GM19438 (cell line): Measurements from ENCODE around the gene UBE2G2.

Experiments used
- ATAC-seq: cut with Tn5 transposase; IDR thresholded peaks from one replicate; pipeline ENCODE4 v1.9.1; 2021; ENCODE audit warnings: low read depth; ENCODE audit not compliant: unreplicated experiment

UBE2G2 gene

DNA sequence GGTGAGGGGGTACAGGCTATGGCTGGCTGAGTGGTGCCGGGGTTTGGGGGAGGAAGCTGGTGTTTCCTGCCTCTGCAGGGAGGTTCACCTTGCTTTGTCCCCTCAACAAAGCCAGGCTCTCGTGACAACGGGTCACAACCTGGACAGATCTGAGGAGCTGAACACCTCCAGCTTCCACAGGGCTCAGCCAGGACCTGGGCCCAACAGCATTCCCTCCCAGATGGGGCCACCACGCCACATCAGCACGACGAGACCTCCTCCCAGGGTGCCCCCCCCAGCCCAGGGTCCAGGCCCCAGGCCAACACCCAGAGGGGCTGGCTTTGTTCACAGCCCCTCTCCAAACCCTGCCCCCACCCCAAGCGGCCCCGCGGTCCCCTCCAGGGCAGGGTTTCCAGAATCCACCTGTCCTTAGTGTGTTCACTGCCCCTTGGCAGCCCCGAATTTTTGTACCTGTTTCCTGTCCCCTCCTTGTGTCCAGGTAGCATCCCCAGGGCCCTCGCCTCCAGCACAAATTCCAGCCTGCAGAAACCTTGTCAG lies 34.7 kb downstream of the UBE2G2 start:
- ATAC-seq: no peak

DNA sequence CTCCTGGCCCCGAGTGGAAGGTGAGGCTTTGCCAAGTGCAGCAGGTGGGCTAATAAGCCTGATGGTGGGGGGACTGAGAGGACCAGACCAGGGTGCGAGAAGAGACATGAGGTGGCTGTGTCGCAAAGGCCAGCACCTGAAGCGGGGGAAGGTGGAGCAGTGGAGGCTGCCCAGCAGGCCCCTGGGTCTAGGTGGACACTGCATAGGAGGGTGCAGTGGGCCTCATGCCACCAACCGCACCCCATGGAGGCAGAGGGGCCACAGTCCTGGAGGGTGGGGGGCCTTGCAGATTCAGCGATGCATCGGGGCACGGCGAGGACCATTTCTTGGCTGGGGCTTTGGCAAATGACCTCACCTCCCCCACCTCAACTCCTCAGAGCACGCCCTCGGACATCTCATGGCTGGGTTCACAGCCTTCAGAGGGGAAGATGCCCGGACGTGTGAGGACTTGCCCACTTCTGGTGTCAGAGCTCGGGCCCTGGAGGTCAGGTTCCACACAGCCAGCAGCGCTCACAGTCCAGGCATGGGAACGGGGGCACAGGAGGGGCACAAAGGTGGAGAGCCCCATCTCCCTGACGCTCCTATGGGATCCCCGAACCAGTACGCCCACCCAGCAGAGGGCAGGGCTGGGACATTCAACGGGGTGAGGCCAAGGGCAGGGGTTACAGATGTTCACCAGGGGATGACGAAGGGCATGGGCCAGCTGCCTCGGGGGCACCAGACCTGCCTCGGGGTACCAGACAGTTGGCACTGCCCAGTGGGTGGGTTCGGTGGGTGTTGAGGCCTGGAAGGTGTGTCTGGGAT lies 35.4 kb downstream of the UBE2G2 start:
- ATAC-seq: no peak

DNA sequence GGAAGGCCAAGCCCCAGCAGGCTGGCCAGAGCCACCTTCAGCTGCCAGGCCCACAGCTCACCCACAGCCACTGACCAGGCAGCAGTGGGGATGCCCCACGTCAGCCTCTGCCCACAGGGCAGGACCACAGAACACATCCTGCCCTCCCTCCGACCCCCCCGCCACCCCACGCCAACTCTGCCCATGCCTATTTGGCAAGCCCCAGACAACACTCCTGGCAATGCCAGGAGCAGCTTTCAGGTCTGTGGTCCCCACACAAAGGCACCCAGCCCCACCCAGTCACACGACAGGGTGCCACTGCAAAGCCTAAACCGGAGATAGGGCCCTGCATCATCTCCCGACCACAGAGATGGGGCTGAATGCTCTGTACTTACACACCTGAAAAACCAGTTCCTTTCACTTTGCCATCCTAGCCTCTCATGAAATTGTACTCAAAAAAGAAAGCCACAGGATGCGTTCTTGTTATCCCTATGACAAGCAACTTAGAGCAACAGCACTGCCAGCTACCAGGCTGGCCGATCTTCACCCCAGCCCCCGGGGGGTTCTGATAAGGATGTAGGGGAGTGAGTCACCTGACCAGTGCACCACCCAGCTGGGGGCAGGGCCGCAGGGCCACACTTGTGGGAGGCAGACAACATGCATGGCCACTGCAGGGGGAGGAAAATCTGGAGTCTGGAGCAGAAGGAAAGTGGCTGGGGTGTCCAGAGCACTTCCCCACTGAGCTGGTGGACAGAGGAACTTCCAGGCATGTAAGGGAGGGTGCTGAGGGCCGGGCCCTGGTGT lies 36.2 kb downstream of the UBE2G2 start:
- no peak for ATAC-seq

DNA sequence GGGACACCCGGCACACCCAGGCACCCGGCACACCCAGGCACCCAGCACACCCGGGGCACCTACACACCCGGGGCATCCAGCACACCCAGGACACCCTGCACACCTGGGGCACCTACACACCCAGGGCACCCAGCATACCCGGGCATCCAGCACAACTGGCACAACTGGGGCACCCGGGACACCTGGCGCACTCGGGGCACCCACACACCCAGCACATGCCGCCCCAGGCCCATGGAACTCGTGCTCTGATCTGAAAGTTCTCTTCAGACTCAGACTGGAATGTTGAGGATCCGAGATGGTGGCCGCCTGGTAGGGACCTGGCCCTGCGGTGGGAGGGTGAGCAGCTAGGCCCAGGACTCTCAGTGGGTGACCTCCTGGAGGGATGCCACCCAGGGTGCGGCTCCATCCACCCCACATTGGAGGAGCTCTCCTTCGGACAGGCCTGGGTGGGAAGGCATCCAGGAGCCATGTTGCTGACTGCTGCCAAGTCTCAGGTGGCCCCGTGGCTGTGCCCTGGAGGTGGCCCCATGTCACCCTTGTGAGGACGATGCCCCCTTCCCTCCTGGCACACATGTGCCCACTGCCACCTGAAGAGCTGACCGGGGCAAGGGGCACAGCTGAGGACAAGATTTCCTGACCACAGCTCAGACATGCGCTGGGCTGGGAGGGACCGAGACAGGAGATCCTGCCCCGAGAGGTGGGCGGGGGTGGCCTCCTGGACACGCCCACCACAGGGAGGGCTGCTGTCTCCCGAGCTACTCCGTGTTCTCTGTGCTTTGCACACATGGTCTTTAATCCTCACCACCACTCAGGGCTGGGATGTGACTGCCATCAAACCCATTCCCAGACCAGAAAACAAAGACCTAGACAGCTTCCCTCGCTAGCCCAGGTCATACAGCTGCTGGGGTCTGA lies 37.0 kb downstream of the UBE2G2 start:
- ATAC-seq: no peak

DNA sequence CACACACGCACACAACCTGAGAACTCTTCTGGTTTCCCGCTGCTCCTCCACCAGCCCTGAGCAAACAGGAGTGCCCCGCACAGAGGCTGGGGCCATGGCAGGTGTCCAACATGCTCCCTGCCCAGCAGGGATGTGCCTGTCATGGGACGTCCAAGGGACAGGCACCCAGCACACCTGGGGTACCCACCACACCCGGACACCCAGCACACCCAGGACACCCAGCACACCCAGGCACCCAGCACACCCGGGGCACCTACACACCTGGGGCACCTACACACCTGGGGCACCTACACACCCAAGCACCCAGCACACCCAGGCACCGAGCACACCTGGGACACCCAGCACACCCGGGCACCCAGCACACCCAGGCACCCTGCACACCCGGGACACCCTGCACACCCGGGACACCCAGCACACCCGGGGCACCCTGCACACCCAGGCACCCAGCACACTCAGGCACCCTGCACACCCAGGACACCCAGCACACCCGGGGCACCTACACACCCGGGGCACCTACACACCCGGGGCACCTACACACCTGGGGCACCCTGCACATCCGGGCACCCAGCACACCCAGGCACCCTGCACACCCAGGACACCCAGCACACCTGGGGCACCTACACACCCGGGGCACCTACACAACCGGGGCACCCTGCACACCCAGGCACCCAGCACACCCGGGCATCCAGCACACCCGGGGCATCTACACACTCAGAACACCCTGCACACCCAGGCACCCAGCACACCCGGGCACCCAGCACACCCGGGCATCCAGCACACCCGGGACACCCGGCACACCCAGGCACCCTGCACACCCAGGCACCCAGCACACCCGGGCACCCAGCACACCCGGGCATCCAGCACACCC lies 37.9 kb downstream of the UBE2G2 start:
- ATAC-seq: no peak

DNA sequence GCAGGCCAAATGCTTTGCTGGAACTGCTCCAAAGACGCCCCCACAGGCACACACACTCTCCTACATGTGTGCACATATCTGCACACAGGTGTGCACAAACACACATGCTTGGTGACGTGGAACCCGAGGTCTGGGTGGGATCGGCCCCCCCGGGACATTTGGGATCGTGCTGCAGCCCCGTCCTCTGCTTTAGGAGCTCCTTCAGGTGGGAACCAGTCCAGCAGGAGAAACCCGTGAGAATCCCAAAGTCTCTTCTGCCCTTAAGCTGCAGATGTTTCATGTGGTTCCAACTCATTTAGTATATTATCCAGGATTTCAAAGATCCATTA lies 38.6 kb downstream of the UBE2G2 start:
- ATAC-seq: no peak

DNA sequence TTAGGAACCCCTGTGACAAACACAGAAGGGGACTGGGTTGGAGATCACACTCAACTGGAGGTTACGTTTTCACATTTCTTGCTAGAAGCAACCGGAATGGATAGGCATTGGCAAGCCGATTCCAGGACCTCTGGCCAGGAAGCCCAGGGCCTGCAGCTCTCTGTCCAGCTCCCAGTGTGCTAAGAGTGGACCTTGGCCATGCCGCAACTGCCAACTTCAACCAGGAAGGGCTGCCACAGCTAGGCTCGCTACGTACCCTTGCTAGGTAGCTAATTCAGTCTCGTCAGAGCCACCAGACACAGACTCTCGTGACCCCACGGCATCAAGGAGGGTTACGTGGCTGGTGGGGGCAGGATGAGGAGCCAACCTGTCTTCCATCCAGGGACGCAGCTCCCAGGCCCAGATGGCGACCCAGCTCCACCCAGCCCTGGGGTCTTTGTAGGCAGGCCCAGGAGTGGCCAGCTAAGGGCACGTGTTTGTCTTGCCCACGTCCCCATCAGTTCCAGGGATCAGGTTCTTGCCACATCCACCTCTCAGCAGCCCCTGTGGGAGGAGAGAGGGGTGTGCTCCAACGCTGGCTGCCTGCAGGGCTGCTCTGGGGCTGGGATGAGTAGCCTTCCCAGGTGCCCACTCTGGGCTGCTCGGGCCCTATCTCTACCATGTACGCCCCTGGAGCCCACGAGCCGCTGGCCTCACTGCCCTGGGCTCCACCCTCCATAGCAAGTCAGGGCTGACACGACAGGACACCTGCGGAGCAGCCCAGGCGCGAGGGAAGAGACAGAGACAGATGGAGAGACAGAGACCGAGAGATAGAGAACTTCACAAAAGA lies 39.2 kb downstream of the UBE2G2 start:
- ATAC-seq: no peak

DNA sequence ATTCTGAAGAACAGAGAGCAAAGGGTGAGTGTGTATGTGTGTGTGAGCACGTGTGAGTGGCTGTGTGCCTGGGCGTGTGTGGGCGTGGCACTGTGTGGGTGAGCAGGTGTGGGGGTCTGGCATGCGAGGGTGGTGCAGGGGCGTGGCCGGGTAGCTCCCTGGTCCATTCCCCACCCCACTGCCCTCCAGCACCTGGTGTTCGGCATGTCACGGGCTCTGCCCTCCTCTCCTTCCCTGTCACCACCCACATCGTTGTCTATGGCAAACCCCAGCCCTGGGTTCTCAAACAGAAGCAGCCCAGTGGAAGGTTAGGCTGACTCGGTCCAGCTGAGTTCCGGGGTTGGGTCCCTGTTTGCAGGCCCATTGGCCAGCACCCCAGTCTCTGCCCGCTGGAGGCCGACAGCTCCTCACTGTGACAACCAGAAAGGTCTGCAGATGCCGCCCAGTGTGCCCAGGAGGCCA lies 39.8 kb downstream of the UBE2G2 start:
- ATAC-seq: no peak

DNA sequence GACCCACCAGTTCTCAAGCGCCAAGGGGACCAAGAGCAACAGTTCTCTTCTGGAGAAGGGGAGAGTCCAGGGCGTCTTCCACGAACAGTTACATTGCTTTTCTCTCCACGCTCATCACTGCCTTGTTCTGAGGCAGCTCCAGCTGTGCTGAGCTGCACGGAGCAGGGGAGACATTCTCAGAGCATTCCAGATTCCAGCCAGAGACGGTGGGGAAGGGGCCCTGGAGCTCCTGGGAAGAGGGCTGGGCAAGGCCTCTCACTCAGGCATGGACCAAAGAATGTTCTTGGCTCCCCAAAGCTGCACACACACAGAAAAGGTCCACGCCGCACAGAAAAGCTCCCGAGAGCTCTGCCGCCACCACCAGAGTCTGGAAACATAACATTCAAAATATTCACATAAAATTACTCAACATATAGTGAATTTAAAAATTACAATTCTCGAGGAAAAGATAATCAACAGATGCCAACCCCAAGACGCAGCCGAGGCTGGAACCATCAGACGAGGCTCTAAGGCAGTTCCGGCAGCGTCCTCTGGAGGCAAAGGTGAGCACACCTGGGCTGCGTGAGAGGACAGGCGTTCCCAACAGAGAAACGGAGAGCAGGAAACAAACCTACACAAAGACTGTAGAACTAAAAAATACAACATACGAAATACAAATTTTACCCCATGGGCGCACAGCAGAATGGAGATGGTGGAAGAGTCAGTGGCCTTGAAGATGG lies 40.5 kb downstream of the UBE2G2 start:
- no peak for ATAC-seq

DNA sequence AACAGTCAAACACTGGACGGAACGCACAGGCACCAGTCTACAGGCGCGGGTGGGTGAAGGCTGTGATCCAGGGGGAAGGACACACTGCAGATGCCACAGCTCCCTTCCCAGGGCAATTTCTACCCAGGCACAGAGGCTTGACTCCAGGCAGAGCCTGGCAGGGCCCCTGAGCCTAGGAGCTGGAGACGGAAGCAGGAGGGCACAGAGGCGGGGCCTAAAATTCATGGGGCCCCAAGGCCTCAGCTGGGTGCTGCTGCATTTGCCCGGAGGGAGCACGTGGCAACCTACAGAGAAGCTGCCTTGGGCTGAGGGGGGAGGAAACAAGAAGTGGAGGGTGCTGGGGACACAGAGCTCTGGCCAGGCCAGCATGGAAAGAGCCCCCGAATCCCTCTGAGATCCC lies 41.2 kb downstream of the UBE2G2 start:
- no peak for ATAC-seq

DNA sequence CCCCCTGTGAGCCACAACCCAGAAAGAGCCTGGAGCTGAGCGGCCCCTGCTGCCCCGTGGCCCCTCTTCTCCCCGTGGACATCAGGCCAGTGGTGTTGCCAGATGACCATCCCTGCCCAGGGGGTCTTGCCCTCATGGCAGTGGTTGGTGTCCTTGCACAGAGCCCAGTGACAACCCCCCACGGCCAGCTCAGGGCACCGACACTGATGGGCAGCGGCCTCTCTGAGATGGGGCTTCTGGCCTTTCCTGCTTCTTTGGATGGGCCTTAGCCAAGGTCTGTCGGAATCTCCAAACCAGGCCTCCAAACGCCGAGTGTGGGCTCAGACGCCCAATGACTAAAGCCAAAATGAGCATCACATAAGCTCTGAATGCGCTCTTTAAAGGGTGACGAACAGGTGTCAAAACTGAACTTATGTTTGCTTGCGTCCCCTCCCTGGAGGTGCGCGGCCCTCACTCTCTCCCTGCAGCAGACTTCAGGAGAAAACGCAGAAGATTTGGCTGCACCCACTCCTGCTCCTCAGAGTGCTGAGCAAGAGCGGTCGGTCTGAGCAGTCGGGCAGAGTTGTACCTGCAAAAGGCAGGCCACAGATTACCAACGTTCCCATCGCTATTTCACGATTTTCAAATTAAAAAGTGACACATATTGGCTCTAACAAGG lies 41.9 kb downstream of the UBE2G2 start:
- no peak for ATAC-seq

DNA sequence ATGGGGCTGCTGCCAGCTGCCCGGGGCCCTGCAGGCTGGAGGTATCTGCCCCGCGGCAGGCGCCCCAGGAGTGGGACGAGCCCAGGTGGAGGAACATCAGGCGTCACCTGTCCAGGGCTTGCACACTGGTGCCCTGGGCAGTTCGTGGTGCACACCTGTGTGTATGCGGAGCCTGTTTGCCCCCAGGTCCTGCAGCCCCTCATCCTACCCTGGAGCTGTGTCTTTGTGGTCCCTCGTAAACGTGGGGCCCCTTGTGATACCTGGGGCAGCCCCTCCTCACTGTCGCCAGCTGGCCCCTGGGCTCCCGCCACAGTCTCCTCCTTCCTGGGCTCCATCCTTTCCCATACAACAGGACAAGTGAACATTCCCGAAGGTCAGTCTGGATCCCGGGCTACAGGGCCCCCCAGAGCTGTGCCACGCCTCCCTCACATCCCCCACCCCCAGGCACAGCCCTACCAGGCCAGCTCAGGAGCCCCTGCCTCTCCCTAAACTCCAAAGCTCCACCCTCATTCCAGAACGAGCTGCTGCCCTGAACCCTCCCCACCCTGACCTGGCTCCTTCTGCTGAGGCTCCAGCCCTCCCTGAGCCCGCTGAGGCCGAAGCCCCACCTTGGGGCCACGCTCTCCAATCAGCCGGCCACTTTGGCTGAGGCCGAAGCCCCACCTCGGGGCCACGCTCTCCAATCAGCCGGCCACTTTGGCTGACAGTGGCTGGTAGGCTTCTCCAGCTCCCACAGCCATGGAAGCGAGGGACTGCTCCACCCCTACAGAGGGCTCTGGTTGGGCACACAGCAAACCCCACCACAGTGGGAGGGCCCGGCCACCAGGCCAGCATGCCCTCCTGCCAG lies 42.6 kb downstream of the UBE2G2 start:
- ATAC-seq: no peak

DNA sequence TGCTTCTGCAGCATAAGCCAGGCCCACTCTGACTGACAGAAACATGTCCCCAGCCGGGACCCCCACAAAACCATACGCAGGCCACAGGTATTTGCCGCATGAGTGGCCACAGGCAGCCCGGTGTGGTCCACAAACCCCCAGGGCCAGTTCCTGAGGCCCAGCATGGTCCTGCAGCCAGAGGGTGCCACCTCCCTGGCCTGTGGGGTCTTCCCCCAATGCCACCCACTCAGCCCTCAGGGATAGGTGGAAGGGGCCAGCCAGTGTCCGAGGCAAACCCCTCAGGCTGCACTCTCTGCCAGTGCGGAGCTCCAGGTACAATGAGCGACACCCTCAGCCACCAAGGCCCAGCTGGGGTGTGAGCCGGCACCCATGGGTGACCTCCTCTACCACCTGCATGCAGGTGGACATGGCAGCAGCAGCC lies 43.5 kb downstream of the UBE2G2 start:
- ATAC-seq: no peak

DNA sequence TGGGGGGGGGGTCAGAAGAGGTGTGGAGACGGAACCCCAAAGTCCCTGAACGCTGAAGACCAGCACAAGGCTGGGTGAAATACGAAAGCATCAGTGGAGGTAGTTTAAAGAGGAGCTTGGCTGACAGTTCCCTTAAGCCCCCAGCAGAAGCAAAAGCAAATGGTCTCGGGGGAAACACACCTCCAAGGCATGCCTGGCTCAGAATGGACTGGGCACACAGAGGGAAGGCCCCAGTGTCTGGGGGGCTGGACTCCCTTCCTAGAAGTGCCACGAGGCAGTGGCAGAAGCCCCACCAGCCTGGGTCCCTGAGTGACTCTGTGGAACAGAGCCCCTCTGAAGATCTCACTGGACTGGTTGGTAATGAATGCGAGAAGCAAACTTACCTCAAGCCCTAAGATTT lies 43.9 kb downstream of the UBE2G2 start:
- ATAC-seq: no peak

DNA sequence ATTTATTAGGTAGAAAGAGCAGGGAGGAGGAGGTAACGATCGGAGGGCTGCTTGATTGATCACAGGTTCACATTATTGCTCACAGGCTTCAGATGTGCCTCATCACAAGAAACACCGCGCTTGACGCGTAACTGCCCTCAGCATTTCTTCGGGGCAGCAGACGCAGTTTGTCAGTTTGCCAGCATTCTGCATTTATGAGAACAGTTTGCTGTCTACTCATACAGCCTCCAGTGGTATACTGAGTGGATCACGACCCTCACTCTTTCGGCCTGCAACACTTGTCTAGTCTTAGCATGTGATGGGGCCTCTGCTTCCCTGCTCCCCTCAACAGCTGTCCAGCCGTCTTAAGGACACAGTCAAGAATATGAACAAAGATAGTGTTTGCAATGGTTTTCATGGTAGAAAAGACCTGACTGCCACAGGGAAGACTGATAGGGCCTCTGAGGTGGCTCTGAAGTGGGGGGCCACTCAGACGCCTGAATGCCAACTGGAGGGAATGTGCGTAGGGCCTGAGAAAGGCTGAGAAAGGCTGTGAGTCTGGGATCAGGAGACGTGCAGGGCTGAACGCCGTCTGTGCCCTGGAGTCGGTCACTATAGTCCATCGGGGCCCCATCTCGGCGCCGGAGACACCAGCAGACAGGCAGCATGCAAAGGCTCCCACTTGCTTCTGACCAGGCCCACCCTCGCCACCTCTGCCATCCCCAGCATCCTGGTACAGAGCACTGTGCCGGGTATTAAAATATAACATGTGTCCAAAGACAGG lies 45.0 kb downstream of the UBE2G2 start:
- no peak for ATAC-seq

DNA sequence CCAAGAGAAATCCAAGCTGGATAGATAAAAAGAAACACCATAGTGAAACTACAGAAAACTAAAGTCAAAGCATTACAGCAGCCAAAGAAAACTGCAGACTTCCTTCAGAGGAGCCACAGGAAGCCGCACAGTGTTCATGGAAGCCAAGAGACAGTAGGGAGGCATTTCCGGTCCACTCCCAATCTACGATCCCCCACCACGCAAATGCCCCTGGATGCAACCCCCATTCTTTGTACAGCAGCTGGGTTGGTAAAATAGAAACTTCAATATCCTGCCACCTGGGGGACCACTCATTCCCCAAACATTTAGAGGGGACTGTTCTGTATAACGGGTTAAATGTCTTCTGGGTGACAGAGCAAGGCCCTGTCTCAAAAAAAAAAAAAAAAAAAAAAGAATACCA lies 46.4 kb downstream of the UBE2G2 start:
- no peak for ATAC-seq
